Activated CD8-positive, alpha-beta memory T cell treated with anti-CD3 and anti-CD28 coated beads, Interleukin-2, amount 50 U/mL, for 24 hours (primary cell): Measurements from ENCODE around the gene AP1M2.
A peak's percentile ranks its signal among the peaks of the same experiment; 100 is the strongest.
"Not testable (repeated sequence)": the region's sequence is repeated elsewhere in the genome, so short reads cannot be mapped to it uniquely, and the experiment has no call there.

Source experiments
- DNase-seq: peaks from one replicate; pipeline ENCODE4 v3.0.0-alpha.2; 2020; ENCODE audit errors: extremely low read depth

The AP1M2 gene

DNA sequence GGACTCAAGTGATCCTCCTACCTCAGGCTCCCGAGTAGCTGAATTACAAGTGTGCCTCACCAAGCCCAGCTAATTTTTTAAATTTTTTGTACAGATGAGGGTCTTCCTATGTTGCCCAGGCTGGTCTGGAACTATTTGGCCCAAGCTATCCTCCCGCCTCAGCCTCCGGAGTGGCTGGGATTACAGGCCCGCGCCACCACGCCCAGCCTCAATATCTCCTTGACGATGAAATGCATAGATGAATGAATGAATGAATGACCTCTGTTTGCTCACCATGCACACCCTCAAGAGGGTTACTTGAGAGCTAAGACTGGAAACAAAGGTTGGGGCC, 14.9 kb upstream of the AP1M2 start:
- no peak for DNase-seq

DNA sequence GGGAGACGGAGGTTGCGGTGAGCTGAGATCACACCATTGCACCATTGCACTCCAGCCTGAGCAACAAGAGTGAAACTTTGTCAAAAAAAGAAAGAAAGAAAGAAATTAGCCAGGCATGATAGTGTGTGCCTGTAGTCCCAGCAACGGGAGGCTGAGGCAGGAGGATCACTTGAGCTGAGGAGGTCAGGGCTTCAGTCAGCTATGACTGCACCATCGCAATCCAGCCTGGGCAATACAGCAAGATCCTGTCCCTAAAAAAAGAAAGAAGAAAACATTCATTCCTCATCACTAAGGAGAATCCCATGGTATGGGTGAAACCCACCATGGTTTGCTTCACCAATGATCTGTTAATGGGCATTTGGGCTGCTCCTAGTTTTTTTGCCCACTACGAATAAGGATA, 13.0 kb upstream of the AP1M2 start:
- no peak for DNase-seq

DNA sequence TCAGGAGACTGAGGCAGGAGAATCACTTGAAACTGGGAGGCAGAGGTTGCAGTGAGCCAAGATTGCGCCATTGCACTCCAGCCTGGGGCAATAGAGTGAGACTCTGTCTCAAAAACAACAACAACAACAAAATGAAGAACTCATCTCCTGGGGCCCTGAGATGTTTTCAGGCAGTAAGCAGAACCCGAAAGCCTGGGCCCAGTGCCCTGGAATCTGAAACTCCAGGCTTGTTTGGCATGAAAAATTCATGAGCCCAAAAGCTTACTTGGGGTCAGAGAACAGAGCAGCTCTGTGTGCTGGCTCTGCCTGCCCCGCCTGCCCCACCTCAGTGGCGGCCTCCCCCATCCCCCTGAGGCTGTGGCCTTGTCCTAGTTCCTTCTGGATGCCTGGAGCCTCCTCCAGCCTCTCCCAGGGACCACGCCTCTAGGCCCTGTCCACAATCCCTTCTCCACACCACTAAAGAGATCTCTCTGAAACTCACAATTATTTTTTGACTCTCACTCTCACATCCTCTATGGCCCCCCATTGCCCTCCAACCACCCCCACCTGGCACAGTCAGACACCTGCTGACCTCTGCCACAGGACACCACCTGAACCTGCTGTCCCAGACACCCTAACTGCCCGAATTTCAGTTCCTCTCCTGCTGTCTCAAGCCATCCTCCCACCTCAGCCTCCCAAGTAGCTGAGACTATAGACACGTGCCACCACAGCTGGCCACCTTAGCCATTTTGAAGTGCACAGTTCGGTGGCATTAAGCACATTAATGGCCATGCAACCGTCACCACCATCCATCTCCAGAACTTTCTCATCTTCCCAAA, 6.9 kb upstream of the AP1M2 start:
- DNase-seq: no peak

DNA sequence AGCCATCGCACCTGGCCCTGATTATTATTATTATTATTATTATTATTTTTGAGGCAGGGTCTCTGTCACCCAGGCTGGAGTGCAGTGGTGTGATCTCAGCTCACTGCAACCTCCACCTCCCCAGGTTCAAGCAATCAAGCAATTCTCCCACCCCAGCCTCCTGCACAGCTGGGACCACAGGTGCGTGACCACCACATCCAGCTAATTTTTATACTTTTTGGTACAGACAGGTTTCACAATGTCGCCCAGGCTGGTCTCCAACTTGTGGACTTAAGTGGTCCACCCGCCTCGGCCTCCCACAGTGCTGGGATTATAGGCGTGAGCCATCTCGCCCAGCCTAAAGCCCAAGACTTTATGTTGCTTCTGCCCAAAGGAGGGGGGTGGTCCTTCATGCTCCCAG, 6.0 kb upstream of the AP1M2 start:
- no peak for DNase-seq

DNA sequence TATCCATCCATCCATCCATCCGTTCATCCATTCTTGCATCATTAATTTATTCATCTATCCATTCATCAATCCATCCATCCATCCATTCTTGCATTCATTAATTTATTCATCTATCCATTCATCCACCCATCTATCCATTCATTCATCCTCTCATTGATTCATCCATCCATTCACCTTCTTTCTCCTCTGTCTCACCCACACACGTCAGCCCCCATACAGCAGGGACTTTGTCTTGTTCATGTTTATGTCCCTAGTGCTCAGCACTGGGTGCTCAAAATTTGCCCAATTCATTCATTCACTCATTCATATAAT, 683 bp upstream of the AP1M2 start:
- no peak for DNase-seq

DNA sequence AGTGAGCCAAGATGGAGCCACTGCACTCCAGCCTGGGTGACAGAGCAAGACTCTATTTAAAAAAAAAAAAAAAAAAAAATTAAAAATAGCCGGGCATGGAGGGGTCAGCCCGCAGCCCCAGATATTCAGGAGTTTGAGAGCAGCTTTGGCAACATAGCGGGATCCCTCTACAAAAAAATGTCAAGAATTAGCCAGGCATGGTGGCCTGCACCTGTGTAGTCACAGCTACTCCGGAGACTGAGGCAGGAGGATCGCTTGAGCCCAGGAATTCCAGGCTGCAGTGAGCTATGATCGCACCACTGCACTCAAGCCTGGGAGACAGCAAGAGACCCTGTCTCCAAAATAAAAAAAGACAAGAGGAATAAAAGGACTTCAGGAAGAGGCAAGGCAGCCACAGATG, 716 bp downstream of the AP1M2 start:
- no peak for DNase-seq

DNA sequence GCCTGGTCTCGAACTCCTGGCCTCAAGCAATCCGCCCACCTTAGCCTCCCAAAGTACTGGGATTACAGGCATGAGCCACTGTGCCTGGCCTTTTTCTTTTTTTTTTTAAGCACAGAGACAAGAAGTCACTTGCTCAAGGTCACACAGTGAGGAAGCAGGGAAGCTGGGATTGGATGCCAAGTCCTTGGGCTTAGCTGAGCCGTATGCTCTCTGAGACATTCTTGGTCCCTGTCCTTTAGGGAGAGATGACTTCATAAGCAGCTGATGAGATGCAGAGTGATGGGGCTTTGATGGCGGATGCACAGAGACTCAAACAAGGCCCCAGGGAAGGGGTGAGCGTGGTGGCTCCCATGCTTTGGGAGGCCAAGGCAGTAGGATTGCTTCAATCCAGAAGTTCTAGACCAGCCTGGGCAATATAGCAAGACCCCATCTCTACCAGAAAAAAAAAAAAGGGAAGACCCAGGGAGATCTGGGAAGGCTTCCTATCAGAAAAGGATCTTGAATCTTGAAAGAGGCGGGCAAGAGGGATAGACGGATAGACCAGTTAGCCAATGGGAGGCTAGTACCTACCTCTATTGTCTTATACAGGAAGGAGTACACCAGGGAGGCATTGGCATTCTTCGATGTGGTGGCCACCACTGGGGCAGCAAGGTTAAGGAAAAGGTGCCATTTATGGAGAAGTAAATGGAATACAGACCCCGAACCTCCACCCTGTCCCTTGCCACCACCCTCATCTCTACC, 3.9 kb downstream of the AP1M2 start:
- no peak for DNase-seq

DNA sequence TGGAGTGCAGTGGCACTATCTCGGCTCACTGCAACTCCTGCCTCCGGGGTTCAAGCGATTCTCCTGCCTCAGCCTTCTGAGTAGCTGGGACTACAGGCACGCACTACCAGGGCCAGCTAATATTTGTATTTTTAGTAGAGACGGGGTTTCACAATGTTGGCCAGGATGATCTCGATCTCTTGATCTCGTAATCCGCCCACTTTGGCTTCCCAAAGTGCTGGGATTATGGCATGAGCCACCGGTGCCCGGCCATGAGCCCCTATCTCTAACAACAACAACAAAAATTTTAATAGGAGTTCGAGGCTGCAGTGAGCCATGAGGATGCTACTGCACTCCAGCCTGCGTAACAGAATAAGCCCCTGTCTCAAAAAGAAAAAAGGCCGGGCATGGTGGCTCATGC, 5.0 kb downstream of the AP1M2 start:
- no peak for DNase-seq

DNA sequence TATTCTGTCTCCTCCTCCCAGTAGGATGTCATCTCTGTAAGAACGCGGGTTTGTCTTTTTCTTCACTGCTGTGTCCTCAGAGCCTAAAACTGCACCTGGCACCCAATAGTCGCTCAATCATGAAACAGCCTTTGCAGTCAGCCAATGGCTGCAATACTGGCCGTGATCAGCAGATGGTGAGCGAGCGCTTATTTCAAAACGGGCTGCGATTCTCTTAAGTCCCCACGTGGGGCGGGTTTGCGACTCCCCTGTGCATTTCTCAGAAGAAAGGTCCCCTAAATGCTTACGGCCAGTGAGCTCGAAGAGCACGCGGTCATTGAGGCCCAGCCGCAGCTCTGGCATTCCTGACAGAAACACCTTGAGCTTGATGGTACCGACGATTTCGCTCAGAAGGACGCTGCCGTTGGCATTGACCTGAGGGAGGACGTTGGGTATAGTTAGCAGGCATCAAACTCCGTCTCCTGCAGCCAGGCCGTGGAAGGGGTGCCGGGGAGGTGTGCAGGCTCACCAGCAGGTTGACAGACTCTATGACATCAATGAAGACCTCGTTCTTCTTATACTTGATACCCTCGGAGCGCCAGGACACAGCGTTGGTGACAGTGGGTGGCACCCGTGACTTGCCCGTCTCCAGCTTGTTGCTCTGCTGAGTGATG, 6.0 kb downstream of the AP1M2 start:
- DNase-seq: peak; percentile 81

DNA sequence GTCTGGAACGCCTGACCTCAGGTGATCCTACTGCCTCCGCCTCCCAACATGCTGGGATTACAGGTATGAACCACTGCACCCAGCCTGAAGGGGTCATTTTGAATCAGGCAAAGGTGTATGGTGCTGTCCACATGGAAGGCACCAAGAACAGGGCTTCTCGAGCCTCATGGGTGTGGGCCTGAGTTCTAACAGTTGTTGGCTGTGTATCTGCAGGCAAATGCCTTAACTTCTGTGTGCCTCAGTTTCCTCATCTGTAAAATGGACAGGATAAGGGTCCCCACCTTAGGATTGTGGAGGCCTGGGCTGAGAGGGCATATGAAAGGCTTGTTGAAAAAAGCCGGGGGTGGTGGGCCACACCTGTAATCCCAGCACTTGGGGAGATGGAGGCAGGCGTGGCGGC, 9.2 kb downstream of the AP1M2 start:
- DNase-seq: no peak

DNA sequence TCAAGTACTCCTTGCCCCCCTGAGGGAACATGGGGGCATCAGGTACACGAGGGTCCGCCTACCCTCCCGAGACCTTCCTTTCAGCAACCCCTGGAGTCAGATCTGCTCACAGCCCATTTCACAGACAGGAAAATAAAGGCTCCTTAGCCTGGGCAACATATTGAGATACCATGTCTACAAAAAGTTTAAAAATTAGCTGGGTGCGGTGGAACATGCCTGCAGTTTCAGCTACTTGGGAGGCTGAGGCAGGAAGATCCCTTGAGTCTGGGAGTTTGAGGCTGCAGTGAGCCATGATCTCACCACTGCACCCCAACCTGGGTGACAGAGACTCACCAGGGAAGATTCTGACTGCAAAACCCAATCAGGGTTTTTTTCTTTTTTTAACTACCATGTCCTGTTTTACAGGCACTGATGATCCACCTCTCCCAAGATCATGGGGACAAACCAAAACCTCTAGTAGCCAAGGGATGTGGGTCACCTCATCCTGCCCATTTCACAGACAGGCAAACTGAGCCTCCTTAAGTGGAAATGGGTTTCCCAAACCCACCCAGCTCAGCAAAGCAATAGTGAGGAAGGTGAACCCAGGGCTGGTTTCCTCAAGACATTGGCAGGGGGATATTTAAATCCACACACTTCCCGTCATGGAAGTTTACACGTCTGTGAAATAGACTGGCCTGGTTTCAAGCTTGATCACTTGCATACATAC, 11.9 kb downstream of the AP1M2 start:
- no peak for DNase-seq

DNA sequence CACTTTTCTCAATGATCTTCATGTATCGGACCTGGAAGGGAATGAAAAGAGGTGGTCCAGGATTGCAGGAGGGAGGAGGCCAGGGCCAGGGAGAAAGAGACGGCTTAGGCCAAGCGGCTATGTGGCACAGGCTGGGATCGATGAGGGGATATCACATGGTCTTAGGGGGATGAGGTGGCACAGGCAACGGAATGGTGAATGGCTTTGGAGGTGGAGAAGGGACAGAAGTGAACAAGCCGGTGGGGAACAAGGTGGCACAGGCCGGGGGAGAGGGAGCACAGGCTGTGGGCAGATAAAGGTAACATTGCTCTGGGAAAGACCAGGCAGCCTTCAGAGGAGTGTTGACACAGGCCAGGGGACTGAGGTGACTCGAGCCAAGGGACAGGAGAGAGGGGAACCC, 12.7 kb downstream of the AP1M2 start:
- no peak for DNase-seq

DNA sequence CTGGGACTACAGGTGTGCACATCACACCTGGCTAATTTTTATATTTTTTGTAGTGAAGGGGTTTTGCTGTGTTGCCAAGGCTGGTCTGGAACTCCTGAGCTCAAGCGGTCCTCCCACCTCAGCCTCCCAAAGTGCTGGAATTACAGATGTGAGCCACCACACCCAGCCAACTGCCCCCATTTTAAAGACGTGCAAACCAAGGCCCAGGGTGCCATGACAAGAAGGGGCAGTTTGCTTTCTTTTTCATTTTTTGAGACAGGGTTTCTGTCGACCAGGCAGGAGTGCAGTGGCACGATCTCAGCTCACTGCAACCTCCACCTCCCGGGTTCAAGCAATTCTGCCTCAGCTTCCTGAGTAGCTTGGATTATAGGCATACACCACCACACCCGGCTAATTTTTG, 13.3 kb downstream of the AP1M2 start:
- DNase-seq: not testable (repeated sequence)

DNA sequence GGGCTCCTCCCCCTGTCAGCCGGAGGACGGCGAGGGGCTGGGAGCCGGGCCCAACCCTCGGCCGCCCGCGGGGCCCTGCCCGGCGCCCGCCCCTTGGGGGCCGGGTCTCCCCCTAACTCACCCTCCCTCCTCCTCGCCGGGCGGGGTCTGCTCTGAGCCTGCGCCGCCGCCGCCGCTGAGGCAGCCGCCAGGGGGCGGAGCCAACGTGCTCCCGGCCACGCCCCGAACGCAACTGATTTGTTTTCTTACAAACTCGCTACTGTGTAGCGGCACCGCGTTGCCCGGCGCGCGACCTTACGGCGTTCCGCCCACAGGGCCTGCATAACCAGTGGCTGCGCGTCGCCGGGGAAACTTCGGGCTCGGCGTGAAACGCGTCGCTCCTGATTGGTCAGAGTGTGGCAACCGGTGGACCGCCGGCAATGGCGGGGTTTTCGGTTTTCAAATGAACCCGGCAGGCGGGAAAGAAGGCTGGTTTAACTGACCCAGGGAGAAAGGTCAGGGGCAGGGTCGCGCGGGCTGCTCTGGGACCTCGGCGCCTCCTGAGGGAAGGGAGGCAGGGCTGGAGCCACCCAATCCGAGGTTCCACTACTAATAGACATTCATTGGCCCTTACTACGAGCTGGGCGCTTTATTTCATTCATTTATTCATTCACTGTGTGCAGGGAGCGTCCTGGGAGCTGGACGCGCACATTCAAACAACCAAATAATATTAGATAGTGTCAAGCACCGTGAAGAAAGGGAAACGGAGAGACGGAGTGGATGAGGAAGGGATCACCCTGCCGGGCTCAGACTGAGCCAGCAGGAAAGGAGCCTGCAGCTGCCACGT, 18.1 kb downstream of the AP1M2 start, which contains the start of gene CDKN2D:
CDKN2D (minus strand) TSS at position 154 of the 826 bp plus-strand sequence. CDS start 326 bp downstream, outside the sequence.
- DNase-seq: peak; percentile 99

DNA sequence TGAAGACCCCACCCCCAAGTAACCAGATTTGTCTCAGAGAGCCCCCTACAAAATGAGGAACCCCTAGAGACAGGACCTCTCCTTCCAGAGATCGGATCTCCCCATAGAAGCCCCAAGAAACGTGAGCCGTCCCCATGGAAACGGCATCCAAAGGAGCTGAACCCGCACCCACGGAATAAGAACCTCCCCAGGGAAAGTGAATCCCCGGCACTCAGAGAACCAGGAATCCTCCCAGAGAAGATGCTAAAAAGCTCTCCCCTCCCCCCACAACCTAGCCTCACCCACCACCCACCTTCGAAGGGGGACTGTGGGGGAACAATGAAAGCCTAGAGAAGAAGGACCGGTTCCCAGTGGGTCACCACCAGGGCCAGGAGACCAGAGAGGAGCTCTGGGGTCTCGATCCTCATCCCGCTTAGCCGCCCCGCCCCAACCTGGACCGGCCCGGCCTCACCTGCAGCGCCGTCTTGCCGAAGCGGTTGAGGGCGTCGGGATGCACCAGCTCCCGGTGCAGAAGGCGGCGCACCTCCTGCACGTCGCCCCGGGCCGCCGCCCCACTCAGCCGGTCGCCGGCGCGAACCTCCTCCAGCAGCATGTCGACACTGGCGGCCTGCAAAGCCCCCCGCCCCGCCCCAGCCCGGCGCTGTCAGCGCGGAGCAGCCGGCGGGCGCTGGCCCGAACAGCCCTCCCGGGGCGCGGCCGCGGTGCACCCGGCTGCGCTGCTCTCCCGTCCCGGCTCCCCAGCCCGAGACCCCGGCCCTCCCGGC, 18.9 kb downstream of the AP1M2 start:
- no peak for DNase-seq

DNA sequence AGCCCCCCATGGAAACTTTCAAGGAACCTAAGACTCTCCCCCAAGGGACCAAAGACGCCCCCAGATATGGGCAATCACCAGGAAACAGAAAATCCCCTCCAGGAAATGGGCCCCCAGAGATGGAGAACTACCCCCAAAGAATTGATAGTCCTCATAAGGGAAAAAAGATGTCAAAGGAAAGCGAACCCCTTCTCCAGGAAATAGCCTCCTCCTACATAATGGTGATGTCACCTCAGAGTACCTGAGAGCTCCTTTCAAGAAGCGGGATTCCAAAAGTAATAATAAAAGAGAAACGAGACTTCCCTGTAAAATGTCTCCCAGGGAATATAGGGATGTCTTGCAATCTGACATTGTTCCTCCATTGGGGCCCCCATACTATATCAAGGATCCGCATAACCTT, 19.5 kb downstream of the AP1M2 start:
- no peak for DNase-seq

DNA sequence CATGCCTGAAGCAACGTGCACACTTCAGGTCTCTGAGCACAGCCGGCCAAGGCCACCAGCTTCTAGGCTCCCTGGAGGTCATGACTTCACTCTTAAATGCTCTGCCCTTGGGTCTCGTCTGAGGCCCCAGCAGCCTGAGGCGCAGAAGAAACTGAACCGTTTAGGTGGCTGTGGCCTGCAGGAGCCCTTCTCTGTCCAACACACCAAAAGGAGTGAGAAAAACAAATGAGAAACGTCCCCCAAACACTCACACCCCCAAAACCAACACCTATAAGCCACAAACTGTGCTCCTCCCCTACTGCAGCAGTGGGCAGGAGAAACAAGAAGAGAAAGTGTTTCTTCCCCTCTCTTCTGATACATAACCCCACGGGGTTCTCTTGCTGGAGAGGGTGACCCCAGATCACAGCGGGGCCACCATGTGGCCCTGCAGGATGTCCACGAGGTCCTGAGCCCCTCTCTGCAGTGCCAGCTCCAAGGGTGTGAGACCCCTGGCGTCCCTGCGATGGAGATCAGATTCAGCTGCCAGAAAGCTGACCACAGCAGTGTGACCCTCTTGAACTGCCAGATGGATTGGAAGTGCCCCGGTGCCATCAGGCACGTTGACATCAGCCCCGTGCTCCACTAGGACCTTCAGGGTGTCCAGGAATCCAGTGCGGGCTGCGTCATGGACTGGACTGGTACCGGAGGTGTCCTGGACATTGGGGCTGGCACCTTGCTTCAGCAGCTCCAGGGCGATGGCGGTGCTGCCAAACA, 20.3 kb downstream of the AP1M2 start:
- DNase-seq: no peak

DNA sequence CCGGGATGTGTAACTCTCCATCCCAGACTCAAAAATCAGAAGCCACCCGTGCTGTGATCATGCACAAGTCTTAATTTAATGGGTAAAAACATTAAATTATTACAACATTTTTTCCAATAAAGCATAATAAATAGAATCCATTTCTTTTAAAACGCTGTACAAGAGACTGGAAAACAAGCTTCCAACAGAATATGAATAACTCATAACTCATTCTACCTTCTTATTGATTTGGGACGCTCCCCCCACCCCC, 20.8 kb downstream of the AP1M2 start:
- no peak for DNase-seq

DNA sequence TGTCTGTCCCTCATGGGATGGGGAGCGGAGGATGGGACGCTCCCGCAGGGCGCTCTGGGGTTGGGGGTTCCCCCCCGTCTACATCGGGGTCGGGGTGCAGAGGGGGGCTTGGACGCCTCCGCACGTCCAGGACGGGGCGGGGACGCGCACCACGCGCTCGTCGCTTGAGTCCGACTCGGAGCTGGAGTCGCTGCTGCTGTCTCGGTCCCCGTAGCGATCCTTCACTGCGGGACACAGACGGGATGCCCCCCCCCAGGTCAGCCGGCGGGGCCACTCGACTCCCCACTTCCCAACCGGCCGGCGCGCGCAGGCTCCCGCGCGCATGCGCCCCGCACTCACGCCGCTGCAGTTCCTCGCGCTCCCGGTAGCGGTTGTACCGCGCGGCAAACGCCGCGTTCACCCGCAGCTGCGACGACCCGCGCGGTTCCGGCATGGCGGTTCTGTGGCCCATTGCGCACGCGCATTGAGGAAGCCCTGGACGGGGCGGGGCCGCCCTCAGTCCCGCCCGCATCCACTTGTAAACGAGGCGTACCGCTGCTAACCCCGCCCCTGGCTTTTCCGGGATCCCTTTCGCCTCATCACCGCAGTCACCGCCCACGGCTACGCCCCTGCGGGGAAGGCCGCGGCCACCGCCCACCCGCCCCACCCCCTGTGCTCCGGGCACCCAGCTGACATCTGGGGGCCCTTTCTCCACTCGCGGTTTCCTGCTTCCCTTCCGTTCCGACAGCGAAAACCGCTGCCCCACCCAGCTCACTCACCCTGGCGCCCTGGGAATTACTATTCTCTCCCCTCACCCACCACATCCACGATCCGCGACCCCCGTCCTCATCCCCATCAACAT, 21.3 kb downstream of the AP1M2 start, which contains the start of gene KRI1:
KRI1 (minus strand) TSS at position 444 of the 841 bp plus-strand sequence; CDS start at position 433, 11 bp downstream.
- peak; percentile 96 for DNase-seq
